ENCODE measurements around the gene C1QTNF8. TPM values are rescaled to one million over a fixed set of nuclear protein-coding genes. Genes with fewer than 3 reads are reported as not detected.

Gene C1QTNF8
- total and polyA plus RNA-seq, 11 donors: not detected

DNA sequence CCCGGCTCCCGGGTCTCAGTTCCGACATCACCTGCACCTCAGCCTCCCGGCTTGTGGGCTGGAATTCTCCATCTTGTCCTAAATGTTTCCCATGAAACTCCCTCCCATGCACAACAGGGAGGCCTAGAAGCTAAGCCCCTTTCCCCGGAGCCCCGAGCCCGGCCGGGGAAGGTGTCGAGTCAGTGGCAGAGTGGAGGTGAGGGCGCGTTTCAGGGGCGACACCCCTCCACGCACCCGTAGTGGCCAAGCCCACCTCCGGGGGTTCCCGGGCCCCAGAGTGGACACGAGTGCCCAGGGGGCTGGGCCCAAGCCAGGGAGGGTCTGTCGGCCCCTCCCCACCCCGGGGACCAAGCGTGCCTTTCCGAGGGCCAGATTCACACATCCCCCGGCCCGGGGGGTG lies 25.0 kb upstream of the C1QTNF8 start:
- Histone ChIP-seq H3K4me3 (no peak overlapping the region), H3K9me3 (no peaks in the 10 kb centered on the region), H3K27ac (no peak overlapping the region), H3K4me1 (no peaks in the 10 kb centered on the region), H3K36me3 (no peaks in the 10 kb centered on the region), H3K27me3 (peaks cover 0 to 50% (median 9%) of the 10 kb centered on the region in 9 donors)
- ATAC-seq (no peak), DNase-seq (no peak)
- intact Hi-C loops (cut with DNase I): no loop called here
- no peak for TF ChIP-seq POLR2A (IDR thresholded peaks at IDR 0.05)
- TF ChIP-seq, protein P1, sequence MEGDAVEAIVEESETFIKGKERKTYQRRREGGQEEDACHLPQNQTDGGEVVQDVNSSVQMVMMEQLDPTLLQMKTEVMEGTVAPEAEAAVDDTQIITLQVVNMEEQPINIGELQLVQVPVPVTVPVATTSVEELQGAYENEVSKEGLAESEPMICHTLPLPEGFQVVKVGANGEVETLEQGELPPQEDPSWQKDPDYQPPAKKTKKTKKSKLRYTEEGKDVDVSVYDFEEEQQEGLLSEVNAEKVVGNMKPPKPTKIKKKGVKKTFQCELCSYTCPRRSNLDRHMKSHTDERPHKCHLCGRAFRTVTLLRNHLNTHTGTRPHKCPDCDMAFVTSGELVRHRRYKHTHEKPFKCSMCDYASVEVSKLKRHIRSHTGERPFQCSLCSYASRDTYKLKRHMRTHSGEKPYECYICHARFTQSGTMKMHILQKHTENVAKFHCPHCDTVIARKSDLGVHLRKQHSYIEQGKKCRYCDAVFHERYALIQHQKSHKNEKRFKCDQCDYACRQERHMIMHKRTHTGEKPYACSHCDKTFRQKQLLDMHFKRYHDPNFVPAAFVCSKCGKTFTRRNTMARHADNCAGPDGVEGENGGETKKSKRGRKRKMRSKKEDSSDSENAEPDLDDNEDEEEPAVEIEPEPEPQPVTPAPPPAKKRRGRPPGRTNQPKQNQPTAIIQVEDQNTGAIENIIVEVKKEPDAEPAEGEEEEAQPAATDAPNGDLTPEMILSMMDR (IDR thresholded peaks at IDR 0.05): no peak
- WGBS, 4 donors: 74 to 78% (median 76%) methylated on average over 18 to 23 of the region's 23 CpGs

DNA sequence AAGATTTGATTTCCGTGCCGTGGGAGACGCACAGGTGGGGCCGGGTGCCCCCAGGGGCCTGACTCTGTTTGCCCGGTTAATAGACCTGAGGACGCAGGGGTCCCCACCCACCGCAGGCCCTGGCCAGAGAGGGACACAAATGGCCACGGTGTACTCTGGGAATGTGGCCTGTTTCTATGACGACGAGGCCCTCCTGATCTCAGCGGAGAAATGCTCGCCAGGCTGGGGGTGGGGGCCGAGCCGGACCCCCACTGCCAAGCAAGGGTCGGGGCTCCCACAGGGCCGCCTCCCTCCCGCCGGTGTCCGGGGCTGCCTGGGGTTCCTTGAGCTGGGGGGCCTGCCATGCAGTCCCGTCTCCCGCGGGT lies 24.5 kb upstream of the C1QTNF8 start:
- intact Hi-C loops (cut with DNase I): no loop called here
- Histone ChIP-seq H3K9me3 (no peaks in the 10 kb centered on the region), H3K36me3 (no peaks in the 10 kb centered on the region), H3K4me3 (no peak overlapping the region), H3K27me3 (peaks cover 0 to 49% (median 9%) of the 10 kb centered on the region in 9 donors), H3K4me1 (no peaks in the 10 kb centered on the region), H3K27ac (no peak overlapping the region)
- WGBS, 4 donors: 70 to 100% (median 73%) methylated on average over 3 to 22 of the region's 22 CpGs
- ATAC-seq (no peak), DNase-seq (no peak)
- TF ChIP-seq POLR2A (IDR thresholded peaks at IDR 0.05): no peak
- TF ChIP-seq, protein P1 (IDR thresholded peaks at IDR 0.05): no peak

DNA sequence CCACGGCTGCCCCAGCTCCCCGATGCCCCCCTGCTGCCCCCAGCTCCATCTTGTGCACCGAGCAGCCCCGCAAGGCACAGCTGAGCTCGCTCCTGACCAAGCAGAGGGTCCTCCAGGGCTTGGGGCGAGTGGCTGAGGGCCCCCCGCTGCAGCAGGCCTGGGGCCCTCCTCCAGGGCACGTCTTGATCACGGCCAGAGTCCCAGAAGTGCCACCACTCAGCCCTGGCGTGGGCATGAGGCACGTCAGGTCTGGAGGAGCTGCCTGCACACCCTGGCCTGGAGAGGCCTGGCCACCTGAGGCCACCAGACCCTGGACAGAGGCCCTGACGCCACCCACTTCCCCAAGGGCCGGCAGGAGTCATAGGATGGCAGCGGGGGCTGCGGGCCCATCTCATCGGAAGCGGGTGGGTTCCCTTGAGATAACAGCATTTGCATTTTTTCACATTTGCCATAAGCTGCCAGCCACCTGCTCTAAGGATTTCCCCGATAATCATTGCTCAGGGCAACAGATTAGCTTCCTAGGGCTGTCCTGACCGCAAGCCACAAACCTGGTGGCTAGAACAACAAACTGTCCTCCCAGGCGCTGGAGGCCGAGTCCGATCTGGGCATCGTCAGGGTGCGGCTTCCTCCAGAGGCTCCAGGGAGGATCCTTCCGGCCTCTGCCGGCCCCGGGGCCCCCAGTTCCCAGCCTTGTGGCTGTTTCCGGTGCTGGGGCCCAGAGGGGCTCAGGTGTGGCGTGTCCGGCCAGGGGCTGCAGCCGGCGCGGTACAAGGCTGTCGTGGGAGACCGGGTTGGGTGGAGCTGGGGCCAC lies 23.9 kb upstream of the C1QTNF8 start:
- 63 to 81% (median 70%) methylated on average over 26 to 35 of the region's 35 CpGs for WGBS, 4 donors
- peaks cover 0 to 49% (median 9%) of the 10 kb centered on the region in 9 donors for H3K27me3 ChIP-seq
- no peak for DNase-seq
- intact Hi-C loops (cut with DNase I): no loop called here
- no peaks in the 10 kb centered on the region for H3K4me1 ChIP-seq
- H3K4me3 ChIP-seq: no peak overlapping the region
- no peaks in the 10 kb centered on the region for H3K9me3 ChIP-seq
- no peak for ATAC-seq
- TF ChIP-seq, protein P1 (IDR thresholded peaks at IDR 0.05): no peak
- TF ChIP-seq POLR2A (IDR thresholded peaks at IDR 0.05): no peak
- no peak overlapping the region for H3K27ac ChIP-seq
- no peaks in the 10 kb centered on the region for H3K36me3 ChIP-seq

DNA sequence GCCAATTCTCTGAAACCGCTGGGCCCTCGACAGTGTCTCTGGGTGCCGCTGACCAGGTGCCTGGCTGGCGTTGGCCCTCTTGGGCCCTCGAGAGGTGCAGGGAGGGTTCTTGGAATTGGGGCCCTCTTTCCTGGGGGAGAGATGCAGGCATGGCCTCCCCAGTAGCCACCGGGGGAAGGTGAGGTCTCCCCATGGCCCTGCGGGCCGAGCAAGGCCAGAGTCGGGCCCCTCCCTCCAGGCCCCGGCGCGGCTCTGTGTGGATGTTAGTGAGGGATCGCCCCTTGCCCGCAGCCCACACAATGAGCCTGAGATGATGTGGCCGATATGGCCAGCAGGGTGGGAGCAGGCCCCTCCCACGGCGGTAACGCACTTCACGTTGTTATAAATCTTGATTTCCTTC lies 23.1 kb upstream of the C1QTNF8 start:
- no peak overlapping the region for H3K27ac ChIP-seq
- WGBS, 4 donors: 77 to 86% (median 78%) methylated on average over 14 to 19 of the region's 19 CpGs
- H3K4me1 ChIP-seq: no peaks in the 10 kb centered on the region
- DNase-seq (no peak), ATAC-seq (no peak)
- H3K4me3 ChIP-seq: no peak overlapping the region
- no peaks in the 10 kb centered on the region for H3K36me3 ChIP-seq
- intact Hi-C loops (cut with DNase I): no loop called here
- TF ChIP-seq, protein P1 (IDR thresholded peaks at IDR 0.05): no peak
- H3K27me3 ChIP-seq: peaks cover 0 to 49% (median 9%) of the 10 kb centered on the region in 9 donors
- no peaks in the 10 kb centered on the region for H3K9me3 ChIP-seq
